HTR-8/SVneo (cell line): ENCODE measurements around the gene OCIAD1.
"Not testable (repeated sequence)": the region's sequence is repeated elsewhere in the genome, so short reads cannot be mapped to it uniquely, and the experiment has no call there.

ENCODE experiments used
- DNase-seq: peaks from one replicate; pipeline ENCODE4 v3.0.0; 2011; ENCODE audit warnings: low spot score, mixed read lengths; ENCODE audit not compliant: insufficient read length
- FAIRE-seq: peaks from 2 replicates; lab custom pipeline; 2011; peaks lifted over from hg19 to GRCh38; lab: Jason Lieb, UNC

OCIAD1 gene

GRCh38 chr4:48879561-48880442 lies 48.9 kb downstream of the OCIAD1 start:
- no peak for FAIRE-seq

DNA sequence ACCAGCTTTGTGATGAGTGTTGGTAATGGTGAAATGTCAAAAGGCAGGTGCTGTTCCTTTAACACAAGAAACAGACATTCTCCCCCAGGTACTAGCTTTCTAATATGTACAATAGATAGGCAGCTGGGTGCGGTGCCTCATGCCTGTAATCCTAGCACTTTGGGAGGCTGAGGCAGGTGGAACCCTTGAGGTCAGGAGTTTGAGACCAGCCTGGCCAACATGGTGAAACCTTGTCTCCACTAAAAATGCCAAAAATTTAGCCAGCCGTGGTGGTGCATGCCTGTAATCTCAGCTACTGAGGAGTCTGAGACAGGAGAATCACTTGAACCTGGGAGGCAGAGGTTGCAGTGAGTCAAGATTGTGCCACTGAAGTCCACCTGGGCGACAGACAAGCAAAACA lies 50.8 kb downstream of the OCIAD1 start:
- not testable (repeated sequence) for DNase-seq, FAIRE-seq

More at GRCh38 chr4:48879561-48880442, 48.9 kb downstream of the OCIAD1 start:
- DNase-seq: no peak

DNA sequence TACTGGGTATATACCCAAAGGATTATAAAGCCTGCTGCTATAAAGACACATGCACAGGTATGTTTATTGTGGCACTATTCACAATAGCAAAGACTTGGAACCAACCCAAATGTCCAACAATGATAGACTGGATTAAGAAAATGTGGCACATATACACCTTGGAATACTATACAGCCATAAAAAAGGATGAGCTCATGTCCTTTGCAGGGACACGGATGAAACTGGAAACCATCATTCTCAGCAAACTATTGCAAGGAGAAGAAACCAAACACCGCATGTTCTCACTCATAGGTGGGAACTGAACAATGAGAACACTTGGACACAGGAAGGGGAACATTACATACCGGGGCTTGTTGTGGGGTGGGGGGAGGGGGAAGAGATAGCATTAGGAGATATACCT lies 58.9 kb downstream of the OCIAD1 start:
- not testable (repeated sequence) for FAIRE-seq, DNase-seq

DNA sequence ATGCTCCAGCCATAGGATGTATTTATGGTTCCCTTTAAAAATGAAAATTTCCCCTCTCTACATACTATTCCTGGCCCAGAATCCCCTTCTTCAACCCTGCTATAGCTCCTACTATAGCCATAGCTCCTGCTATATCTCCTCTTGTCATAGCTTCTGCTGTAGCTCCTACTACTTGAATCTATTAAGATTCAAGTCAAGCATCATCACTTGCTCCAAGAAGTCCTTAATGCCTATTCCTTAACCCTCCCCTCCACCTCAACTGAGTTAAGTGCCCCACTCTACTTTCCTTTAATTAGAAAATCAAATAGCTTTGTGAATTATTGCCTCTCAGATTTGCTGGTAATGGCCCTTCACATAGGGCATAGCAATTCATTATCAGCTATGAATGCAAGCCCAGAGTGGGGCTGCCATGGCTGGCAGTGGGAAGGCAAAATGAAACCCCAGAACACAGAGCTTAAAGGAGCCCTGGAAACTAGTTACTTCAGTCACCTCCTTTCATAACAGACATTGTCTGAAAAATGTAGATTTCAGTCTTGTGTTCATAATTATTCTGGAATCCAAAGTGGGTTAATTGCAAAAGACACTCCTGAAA lies 60.2 kb downstream of the OCIAD1 start:
- no peak for FAIRE-seq
- DNase-seq: no peak

- FAIRE-seq: no peak
Measured at GRCh38 chr4:48896845-48897244, 66.0 kb downstream of the OCIAD1 start.

DNA sequence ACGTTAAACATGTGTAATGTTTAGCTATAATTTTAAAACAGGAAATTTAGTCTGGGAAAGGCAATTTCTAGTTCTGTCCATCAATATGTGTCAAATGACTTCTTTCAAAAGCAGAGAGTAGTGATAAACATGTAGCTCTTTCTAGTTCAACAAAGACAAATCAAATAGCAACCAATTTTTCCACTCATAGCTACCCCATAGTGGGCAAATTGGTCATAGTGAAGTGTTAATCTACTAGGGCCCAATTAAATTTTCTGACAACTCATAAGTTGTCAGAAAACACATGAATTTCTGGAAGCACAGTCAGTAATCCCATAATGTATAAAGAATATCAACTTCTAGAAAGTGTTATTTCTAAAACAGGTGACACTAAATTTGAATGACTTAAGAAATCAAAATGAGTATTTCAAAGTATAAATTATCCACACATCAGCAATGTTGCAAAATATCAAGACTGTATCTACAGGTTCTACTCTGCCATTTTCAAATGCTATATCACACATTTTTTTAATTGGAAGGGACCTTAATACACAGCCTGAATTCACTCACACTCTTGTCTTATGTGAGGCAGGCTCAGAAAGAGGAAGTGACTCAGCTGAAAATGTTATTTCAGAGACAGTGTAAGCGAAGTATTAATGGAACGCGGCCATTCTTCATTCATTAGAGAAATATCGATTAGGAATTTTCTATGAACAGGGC lies 68.0 kb downstream of the OCIAD1 start:
- no peak for DNase-seq
- no peak for FAIRE-seq

More at GRCh38 chr4:48896845-48897244, 66.0 kb downstream of the OCIAD1 start:
- DNase-seq: no peak

DNA sequence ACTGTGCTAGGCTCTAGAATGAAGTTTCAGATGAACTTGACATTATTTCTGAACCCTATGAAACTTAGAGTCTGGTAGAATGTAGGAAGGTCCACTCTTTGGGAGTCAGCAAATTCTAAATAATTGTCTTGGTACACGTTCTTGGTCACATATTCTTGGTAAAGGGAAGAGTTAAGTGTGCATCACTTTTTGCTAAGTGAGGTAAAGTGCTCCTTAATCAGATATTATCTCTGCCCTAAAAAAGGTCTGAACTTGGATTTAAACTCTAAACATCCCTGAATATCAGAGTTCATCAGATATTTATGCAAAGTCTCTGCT lies 68.5 kb downstream of the OCIAD1 start:
- FAIRE-seq (no peak), DNase-seq (no peak)

DNA sequence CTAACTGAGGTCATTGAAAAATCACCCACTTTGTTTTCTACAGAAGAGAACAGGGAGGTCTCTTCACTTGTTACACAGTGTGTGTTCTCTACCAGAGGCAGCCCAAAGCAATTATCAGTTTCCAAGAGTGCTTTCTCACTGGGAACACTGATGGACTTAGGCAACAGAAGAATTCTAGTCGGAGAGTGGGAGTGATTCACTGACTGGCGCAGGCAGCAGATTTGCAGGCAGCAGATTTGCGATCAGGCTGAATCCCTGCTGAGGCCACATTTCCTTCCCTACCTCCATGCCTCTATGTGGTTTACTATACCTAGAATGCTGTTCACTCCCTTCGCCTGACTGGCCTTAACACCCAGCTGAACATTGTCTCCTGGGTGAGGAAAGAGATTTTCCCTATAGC lies 69.1 kb downstream of the OCIAD1 start:
- DNase-seq (no peak), FAIRE-seq (no peak)

GRCh38 chr4:48901196-48901595 lies 70.3 kb downstream of the OCIAD1 start:
- no peak for FAIRE-seq

GRCh38 chr4:48902266-48902665 lies 71.4 kb downstream of the OCIAD1 start:
- FAIRE-seq (no peak), DNase-seq (no peak)

More at GRCh38 chr4:48901196-48901595, 70.3 kb downstream of the OCIAD1 start:
- DNase-seq: no peak

DNA sequence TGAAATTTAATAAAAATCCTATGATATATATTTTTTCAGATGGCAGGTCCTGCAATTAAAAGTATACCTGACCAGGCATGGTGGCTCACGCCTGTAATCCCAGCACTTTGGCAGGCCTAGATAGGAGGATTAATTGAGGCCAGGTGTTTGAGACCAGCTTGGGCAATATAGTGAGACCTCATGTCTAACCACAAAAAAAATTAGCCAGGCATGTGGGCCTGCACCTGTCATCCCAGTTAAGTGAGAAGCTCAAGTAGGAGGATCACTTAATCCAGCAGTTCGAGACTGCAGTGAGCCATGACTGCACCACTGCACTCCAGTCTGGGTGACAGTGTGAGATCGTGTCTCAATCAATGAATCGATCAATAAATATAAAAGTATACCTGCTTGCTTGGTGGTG lies 73.2 kb downstream of the OCIAD1 start:
- FAIRE-seq: no peak
- no peak for DNase-seq

DNA sequence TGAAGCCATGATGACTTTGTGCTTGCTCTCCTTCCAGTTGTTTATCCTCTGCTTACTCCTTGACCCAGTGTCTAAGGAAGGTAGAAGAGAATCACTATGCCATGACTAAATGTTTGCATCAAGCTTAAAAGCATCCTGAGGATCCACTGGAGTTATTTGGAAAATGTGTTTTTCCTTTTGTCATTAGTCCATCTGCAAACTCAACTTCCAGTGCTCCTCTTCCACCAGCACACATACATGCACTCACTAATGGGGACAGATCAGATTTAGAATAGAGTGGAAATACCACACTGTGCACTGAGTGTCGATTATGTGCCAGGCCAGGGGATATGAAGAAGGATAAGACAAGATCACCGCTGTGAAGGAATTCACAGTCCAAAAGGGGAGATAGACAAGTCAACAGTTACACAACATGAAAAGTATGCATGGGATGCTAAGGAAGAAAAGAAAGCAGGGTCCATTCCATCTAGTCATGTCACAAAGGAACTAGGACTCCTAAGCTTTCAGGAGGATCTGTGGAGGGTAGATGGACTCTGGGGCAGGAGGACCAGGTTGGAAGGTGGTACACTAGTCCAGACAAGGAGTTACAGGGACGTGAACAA lies 73.8 kb downstream of the OCIAD1 start:
- no peak for DNase-seq
- no peak for FAIRE-seq

- DNase-seq: peak; percentile 49
- FAIRE-seq: peak; percentile 38
Measured at GRCh38 chr4:48905363-48906015, 74.6 kb downstream of the OCIAD1 start.

- FAIRE-seq: peak; percentile 66
- peak; percentile 59 for DNase-seq
Measured at GRCh38 chr4:48906206-48907173, 75.6 kb downstream of the OCIAD1 start, which contains the start of gene OCIAD2. Gene OCIAD2 (minus strand): TSS chr4:48906774. CDS start chr4:48904549, 2,225 bp downstream.

GRCh38 chr4:48907706-48908477 lies 77.0 kb downstream of the OCIAD1 start:
- DNase-seq (no peak), FAIRE-seq (no peak)

GRCh38 chr4:48908687-48909086 lies 77.8 kb downstream of the OCIAD1 start:
- DNase-seq (no peak), FAIRE-seq (no peak)

DNA sequence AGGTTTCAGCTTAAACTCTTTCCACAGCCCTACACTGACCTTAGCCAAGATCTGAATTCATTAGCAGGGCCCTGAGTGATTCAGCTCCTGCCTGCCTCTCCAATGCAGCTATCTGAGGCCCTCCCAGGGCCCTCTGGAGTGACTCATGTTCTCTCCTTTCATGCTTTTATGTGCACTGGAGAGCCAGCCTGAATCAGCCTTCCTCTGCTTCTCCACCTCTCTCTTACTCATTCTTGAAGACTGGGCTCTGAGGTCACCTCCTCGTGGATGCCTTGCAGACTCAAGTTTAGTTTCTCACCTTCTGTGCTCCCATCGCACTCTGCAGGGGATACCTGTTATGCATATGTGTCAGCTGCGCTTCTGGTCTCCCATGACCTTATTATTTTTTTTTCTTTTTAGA lies 78.8 kb downstream of the OCIAD1 start:
- DNase-seq (peak; percentile 84), FAIRE-seq (no peak)

DNA sequence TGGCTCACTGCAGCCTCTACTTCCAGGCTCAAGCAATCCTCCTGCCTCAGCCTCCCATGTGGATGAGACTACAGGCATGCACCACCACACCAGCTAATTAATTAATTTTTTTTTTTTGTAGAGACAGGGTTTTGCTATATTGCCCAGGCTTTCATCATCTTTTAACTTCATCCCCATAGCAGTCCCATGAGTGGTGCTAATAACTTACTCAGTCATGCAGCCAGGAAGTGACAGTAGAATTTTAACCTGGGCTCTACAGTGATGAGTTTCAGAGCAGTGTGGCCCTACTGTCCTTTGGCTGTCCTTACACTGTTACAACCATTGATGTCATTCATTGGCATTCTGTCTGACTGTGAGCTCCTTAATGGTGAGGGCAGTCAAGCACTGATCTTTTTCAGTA lies 79.6 kb downstream of the OCIAD1 start:
- FAIRE-seq (no peak), DNase-seq (no peak)
